HFFc6 (cell line): ENCODE data around the gene LIPC. TPM values are rescaled to one million over a fixed set of nuclear protein-coding genes. Genes with fewer than 3 reads are reported as not detected.

ENCODE experiments used
- DNase-seq: peaks from one replicate; pipeline ENCODE4 v3.0.0-alpha.2; 2018
- H3K27ac Mint-ChIP-seq: 2 replicates; pipeline ENCODE4 v1.8.0; 2020; ENCODE audit warnings: mild to moderate bottlenecking, mixed read lengths
- H3K27me3 Mint-ChIP-seq: 2 replicates; pipeline ENCODE4 v1.8.0; 2021; ENCODE audit warnings: mild to moderate bottlenecking, moderate library complexity, mixed read lengths; ENCODE audit not compliant: insufficient read depth
- H3K36me3 Mint-ChIP-seq: 2 replicates; pipeline ENCODE4 v1.8.0; 2021; ENCODE audit warnings: low read depth, mixed read lengths
- H3K4me1 Mint-ChIP-seq: 2 replicates; pipeline ENCODE4 v1.8.0; 2020; ENCODE audit warnings: low read depth, mixed read lengths
- H3K4me3 Mint-ChIP-seq: 2 replicates; pipeline ENCODE4 v1.8.0; 2020; ENCODE audit warnings: mild to moderate bottlenecking, moderate library complexity, mixed read lengths
- H3K9me3 Mint-ChIP-seq: 2 replicates; pipeline ENCODE4 v1.8.0; 2020; ENCODE audit warnings: mild to moderate bottlenecking, mixed read lengths
- total RNA-seq, 6 experiments: library from RNA; stranded (reverse); fragmentation: NEBNext Ultra II Directional; extraction: Animal tissue kit (Norgen Biotek cat#: 25700); gene quantifications; 2 replicates in 1 of 6; 3 replicates in 5 of 6; pipeline ENCODE4 v1.2.3, GENCODE V29; 2021
- TF ChIP-seq, protein P1 (sequence below): fragments of 200-600 bp; sonication (generic); IDR thresholded peaks from 2 replicates; pipeline ENCODE4 v1.5.0; 2021; ENCODE audit warnings: antibody characterized with exemption, mild to moderate bottlenecking

Gene LIPC
- total RNA-seq, 6 experiments from 2014 or later = not detected

DNA sequence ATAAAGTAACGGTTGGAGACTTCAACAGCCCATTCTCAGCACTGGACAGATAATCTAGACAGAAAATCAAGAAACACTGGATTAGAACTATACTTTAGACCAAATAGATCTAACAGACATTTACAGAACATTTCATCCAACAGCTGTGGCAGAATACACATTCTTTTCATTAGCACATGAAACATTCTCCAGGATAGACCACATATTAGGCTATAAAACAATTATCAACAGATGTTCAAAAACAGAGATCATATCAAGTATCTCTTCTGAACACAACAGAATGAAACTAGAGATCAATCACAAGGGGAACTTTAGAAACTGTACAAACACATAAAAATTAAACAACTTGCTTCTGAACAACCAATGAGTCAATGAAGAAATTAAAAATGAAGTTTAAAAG lies 184.4 kb downstream of the LIPC start:
- Mint-ChIP-seq H3K36me3 (peaks cover 73% of the 10 kb centered on the region), H3K9me3 (peaks cover 43% of the 10 kb centered on the region), H3K27me3 (no peaks in the 10 kb centered on the region), H3K4me3 (no peak overlapping the region), H3K4me1 (peaks cover 16% of the 10 kb centered on the region), H3K27ac (no peak overlapping the region)
- TF ChIP-seq, protein P1, sequence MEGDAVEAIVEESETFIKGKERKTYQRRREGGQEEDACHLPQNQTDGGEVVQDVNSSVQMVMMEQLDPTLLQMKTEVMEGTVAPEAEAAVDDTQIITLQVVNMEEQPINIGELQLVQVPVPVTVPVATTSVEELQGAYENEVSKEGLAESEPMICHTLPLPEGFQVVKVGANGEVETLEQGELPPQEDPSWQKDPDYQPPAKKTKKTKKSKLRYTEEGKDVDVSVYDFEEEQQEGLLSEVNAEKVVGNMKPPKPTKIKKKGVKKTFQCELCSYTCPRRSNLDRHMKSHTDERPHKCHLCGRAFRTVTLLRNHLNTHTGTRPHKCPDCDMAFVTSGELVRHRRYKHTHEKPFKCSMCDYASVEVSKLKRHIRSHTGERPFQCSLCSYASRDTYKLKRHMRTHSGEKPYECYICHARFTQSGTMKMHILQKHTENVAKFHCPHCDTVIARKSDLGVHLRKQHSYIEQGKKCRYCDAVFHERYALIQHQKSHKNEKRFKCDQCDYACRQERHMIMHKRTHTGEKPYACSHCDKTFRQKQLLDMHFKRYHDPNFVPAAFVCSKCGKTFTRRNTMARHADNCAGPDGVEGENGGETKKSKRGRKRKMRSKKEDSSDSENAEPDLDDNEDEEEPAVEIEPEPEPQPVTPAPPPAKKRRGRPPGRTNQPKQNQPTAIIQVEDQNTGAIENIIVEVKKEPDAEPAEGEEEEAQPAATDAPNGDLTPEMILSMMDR = no peak
- DNase-seq = no peak
